PC-9 (cell line): ENCODE data around the gene DNAH6.

Experiments
- EZH2 ChIP-seq: fragments of 200-600 bp; sonication (generic); IDR thresholded peaks from 2 replicates; pipeline ENCODE4 v1.8.0; 2017; ENCODE audit warnings: antibody characterized with exemption, low read depth
- TF ChIP-seq, protein P1 (sequence below): fragments of 200-600 bp; sonication (generic); conservative IDR thresholded peaks from 2 replicates; pipeline ENCODE4 v1.6.1; 2017; ENCODE audit warnings: mixed run types, antibody characterized with exemption, mild to moderate bottlenecking, moderate library complexity

DNA sequence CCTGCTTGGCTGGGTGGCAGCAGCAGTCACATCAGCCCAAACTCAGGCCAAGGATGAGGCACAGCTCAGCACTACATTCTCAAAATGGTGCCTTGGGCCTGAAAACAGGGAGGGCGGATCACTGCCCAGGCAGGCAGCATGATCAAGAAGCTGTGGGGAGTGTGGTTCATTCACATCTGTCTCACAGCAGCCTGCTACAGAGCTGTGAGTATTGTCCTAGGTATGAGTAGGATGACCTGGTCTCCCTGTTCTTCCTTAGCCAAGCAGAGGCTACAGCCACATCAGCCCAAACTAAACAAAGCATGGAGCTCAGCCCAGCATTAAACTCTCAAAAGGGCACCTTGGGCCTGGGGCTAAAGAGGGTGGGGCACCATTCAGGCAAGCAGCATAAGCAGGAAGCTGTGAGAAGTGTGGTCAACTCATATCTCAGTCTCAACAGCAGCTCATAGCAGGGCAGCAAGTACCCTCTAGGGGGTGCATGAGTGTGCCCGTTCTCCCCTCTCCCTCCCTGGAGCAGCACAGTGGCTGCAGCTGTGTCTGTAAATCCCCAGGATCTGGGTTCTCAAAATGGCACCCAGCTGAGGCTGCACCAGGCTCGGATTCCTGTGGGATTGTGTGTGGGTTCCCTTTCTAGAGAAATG lies 225.0 kb downstream of the DNAH6 start:
- TF ChIP-seq, protein P1, sequence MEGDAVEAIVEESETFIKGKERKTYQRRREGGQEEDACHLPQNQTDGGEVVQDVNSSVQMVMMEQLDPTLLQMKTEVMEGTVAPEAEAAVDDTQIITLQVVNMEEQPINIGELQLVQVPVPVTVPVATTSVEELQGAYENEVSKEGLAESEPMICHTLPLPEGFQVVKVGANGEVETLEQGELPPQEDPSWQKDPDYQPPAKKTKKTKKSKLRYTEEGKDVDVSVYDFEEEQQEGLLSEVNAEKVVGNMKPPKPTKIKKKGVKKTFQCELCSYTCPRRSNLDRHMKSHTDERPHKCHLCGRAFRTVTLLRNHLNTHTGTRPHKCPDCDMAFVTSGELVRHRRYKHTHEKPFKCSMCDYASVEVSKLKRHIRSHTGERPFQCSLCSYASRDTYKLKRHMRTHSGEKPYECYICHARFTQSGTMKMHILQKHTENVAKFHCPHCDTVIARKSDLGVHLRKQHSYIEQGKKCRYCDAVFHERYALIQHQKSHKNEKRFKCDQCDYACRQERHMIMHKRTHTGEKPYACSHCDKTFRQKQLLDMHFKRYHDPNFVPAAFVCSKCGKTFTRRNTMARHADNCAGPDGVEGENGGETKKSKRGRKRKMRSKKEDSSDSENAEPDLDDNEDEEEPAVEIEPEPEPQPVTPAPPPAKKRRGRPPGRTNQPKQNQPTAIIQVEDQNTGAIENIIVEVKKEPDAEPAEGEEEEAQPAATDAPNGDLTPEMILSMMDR = no peak; the same call in 1 of the 2 replicates
- no peak for TF ChIP-seq EZH2
